T-helper 22 cell (primary cell): ENCODE results near the gene ROPN1B.

Experiments
- DNase-seq: peaks from one replicate; pipeline ENCODE4 v3.0.0-alpha.2; 2020; ENCODE audit warnings: low read depth

ROPN1B gene

DNA sequence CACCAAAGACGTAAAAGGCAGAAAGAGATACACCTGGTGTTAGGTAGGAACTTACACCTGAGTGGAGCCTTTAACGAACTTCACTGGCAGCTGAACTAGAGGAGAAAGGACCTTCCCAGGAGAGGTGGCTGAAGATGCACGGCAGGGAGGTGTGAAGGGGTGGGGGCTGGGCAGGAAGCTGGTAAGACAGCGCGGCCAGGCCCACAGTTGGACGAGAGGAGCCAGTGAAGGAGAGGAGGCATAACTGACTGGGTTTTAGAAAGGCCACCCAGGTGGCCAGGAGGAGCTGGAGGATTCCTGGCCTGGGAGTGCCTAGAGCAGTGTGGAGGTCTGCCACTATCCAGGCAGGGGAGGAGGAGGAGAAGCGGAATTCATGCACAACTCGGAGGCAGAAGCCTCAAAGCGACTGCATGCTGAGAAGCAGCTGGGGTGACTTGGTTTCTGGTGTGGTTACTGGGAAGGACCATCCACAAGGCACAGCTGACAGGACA lies 63.0 kb downstream of the ROPN1B start:
- no peak for DNase-seq
